ENCODE data around the gene SLC66A2.

SLC66A2 gene

GRCh38 chr18:79939096-79939495 lies 12.4 kb downstream of the SLC66A2 start:
- peaks cover 47 to 92% (median 83%) of the 10 kb centered on the region in 4 experiments for H3K36me3 ChIP-seq (ENCODE audit: control insufficient read depth in 4 of 4, insufficient read depth in 4 of 4, low read length in 3 of 4)
- WGBS (ENCODE audit: insufficient coverage), result 100% methylated on average over 5 of the region's 5 CpGs
- H3K9me3 ChIP-seq (ENCODE audit: control extremely low read depth in 1 of 5, control insufficient read depth in 4 of 5, insufficient read depth in 2 of 5, low read depth in 1 of 5, low read length in 4 of 5), result peaks cover 0 to 40% (median 27%) of the 10 kb centered on the region in 5 experiments
- ChIA-PET CTCF (interaction anchor here (1.3 to 3.0 kb wide), 4 partner anchors 9 to 13 kb away, joined by 3 to 9 read pairs (median 6); no protein-coding TSS in a partner anchor), POLR2A (interaction anchor here (0.7 kb wide), 1 partner anchor 687 kb away, joined by 3 read pairs; no protein-coding TSS in a partner anchor)
- H3K27me3 ChIP-seq (replicated peaks in 2 of 5; ENCODE audit: control insufficient read depth in 4 of 5, insufficient read depth in 5 of 5, low read length in 4 of 5), result no peaks in the 10 kb centered on the region
- DNase-seq, result no peak
- no peak overlapping the region for H3K4me3 ChIP-seq (ENCODE audit: control insufficient read depth in 1 of 7, extremely low read depth in 1 of 7, insufficient read depth in 4 of 7, low read depth in 2 of 7, low read length in 6 of 7)
- H3K4me1 ChIP-seq (ENCODE audit: control extremely low read depth in 1 of 4, control insufficient read depth in 4 of 4, insufficient read depth in 4 of 4, low read length in 3 of 4), result peaks cover 0 to 7% (median 5%) of the 10 kb centered on the region in 4 experiments
- no peak overlapping the region for H3K27ac ChIP-seq (ENCODE audit: insufficient read depth in 1 of 2, low read depth in 1 of 2, low read length in 2 of 2, poor library complexity in 1 of 2, severe bottlenecking in 2 of 2)

GRCh38 chr18:79938196-79938595 lies 13.3 kb downstream of the SLC66A2 start:
- no peak overlapping the region for H3K4me3 ChIP-seq (ENCODE audit: control insufficient read depth in 1 of 7, extremely low read depth in 1 of 7, insufficient read depth in 4 of 7, low read depth in 2 of 7, low read length in 6 of 7)
- 98% methylated on average over 9 of the region's 9 CpGs for WGBS (ENCODE audit: insufficient coverage)
- no peaks in the 10 kb centered on the region for H3K27me3 ChIP-seq (replicated peaks in 2 of 5; ENCODE audit: control insufficient read depth in 4 of 5, insufficient read depth in 5 of 5, low read length in 4 of 5)
- H3K4me1 ChIP-seq (ENCODE audit: control extremely low read depth in 1 of 4, control insufficient read depth in 4 of 4, insufficient read depth in 4 of 4, low read length in 3 of 4), result peaks cover 0 to 4% (median 0%) of the 10 kb centered on the region in 4 experiments
- ChIA-PET CTCF (interaction anchor here (3.0 kb wide), 1 partner anchor 12 kb away, joined by 9 read pairs; no protein-coding TSS in a partner anchor), POLR2A (no interaction called here)
- DNase-seq, result no peak
- H3K36me3 ChIP-seq (ENCODE audit: control insufficient read depth in 4 of 4, insufficient read depth in 4 of 4, low read length in 3 of 4), result peaks cover 50 to 96% (median 84%) of the 10 kb centered on the region in 4 experiments
- H3K27ac ChIP-seq (ENCODE audit: insufficient read depth in 1 of 2, low read depth in 1 of 2, low read length in 2 of 2, poor library complexity in 1 of 2, severe bottlenecking in 2 of 2), result no peak overlapping the region
- peaks cover 0 to 47% (median 33%) of the 10 kb centered on the region in 5 experiments for H3K9me3 ChIP-seq (ENCODE audit: control extremely low read depth in 1 of 5, control insufficient read depth in 4 of 5, insufficient read depth in 2 of 5, low read depth in 1 of 5, low read length in 4 of 5)

GRCh38 chr18:79937103-79937860 lies 14.2 kb downstream of the SLC66A2 start:
- peaks cover 2 to 56% (median 33%) of the 10 kb centered on the region in 5 experiments for H3K9me3 ChIP-seq (ENCODE audit: control extremely low read depth in 1 of 5, control insufficient read depth in 4 of 5, insufficient read depth in 2 of 5, low read depth in 1 of 5, low read length in 4 of 5)
- DNase-seq, result no peak
- H3K4me3 ChIP-seq (ENCODE audit: control insufficient read depth in 1 of 7, extremely low read depth in 1 of 7, insufficient read depth in 4 of 7, low read depth in 2 of 7, low read length in 6 of 7), result peak overlapping the region in 1 of 7 experiments; percentile 36
- POLR2A ChIA-PET, result no interaction called here
- peaks cover 47 to 90% (median 75%) of the 10 kb centered on the region in 4 experiments for H3K36me3 ChIP-seq (ENCODE audit: control insufficient read depth in 4 of 4, insufficient read depth in 4 of 4, low read length in 3 of 4)
- no peaks in the 10 kb centered on the region for H3K27me3 ChIP-seq (replicated peaks in 2 of 5; ENCODE audit: control insufficient read depth in 4 of 5, insufficient read depth in 5 of 5, low read length in 4 of 5)
- WGBS (ENCODE audit: insufficient coverage), result 93% methylated on average over 25 of the region's 25 CpGs
- CTCF ChIA-PET, result interaction anchor here (1.0 to 1.4 kb wide), 2 partner anchors 9 to 31 kb away, joined by 3 read pairs; no protein-coding TSS in a partner anchor
- peaks cover 0 to 4% (median 0%) of the 10 kb centered on the region in 4 experiments for H3K4me1 ChIP-seq (ENCODE audit: control extremely low read depth in 1 of 4, control insufficient read depth in 4 of 4, insufficient read depth in 4 of 4, low read length in 3 of 4)
- no peak overlapping the region for H3K27ac ChIP-seq (ENCODE audit: insufficient read depth in 1 of 2, low read depth in 1 of 2, low read length in 2 of 2, poor library complexity in 1 of 2, severe bottlenecking in 2 of 2)

GRCh38 chr18:79936641-79937040 lies 14.8 kb downstream of the SLC66A2 start:
- H3K27ac ChIP-seq (ENCODE audit: insufficient read depth in 1 of 2, low read depth in 1 of 2, low read length in 2 of 2, poor library complexity in 1 of 2, severe bottlenecking in 2 of 2), result no peak overlapping the region
- ChIA-PET POLR2A (no interaction called here), CTCF (interaction anchor here (1.4 kb wide), 1 partner anchor 31 kb away, joined by 3 read pairs; no protein-coding TSS in a partner anchor)
- no peak for DNase-seq
- H3K27me3 ChIP-seq (replicated peaks in 2 of 5; ENCODE audit: control insufficient read depth in 4 of 5, insufficient read depth in 5 of 5, low read length in 4 of 5), result no peaks in the 10 kb centered on the region
- whole genome bisulfite sequencing (ENCODE audit: insufficient coverage), result 98% methylated on average over 6 of the region's 12 CpGs
- peaks cover 0 to 4% (median 0%) of the 10 kb centered on the region in 4 experiments for H3K4me1 ChIP-seq (ENCODE audit: control extremely low read depth in 1 of 4, control insufficient read depth in 4 of 4, insufficient read depth in 4 of 4, low read length in 3 of 4)
- peaks cover 44 to 89% (median 69%) of the 10 kb centered on the region in 4 experiments for H3K36me3 ChIP-seq (ENCODE audit: control insufficient read depth in 4 of 4, insufficient read depth in 4 of 4, low read length in 3 of 4)
- no peak overlapping the region for H3K4me3 ChIP-seq (ENCODE audit: control insufficient read depth in 1 of 7, extremely low read depth in 1 of 7, insufficient read depth in 4 of 7, low read depth in 2 of 7, low read length in 6 of 7)
- H3K9me3 ChIP-seq (ENCODE audit: control extremely low read depth in 1 of 5, control insufficient read depth in 4 of 5, insufficient read depth in 2 of 5, low read depth in 1 of 5, low read length in 4 of 5), result peaks cover 2 to 61% (median 33%) of the 10 kb centered on the region in 5 experiments

- Histone ChIP-seq H3K4me3 (ENCODE audit: control insufficient read depth in 1 of 7, extremely low read depth in 1 of 7, insufficient read depth in 4 of 7, low read depth in 2 of 7, low read length in 6 of 7) (no peak overlapping the region), H3K27ac (ENCODE audit: insufficient read depth in 1 of 2, low read depth in 1 of 2, low read length in 2 of 2, poor library complexity in 1 of 2, severe bottlenecking in 2 of 2) (no peak overlapping the region), H3K9me3 (ENCODE audit: control extremely low read depth in 1 of 5, control insufficient read depth in 4 of 5, insufficient read depth in 2 of 5, low read depth in 1 of 5, low read length in 4 of 5) (peaks cover 4 to 68% (median 33%) of the 10 kb centered on the region in 5 experiments), H3K4me1 (ENCODE audit: control extremely low read depth in 1 of 4, control insufficient read depth in 4 of 4, insufficient read depth in 4 of 4, low read length in 3 of 4) (peaks cover 0 to 4% (median 0%) of the 10 kb centered on the region in 4 experiments), H3K36me3 (ENCODE audit: control insufficient read depth in 4 of 4, insufficient read depth in 4 of 4, low read length in 3 of 4) (peaks cover 41 to 88% (median 66%) of the 10 kb centered on the region in 4 experiments), H3K27me3 (replicated peaks in 2 of 5; ENCODE audit: control insufficient read depth in 4 of 5, insufficient read depth in 5 of 5, low read length in 4 of 5) (no peaks in the 10 kb centered on the region)
- CTCF ChIA-PET, result no interaction called here
- no peak for DNase-seq
- POLR2A ChIA-PET, result no interaction called here
- 98% methylated on average over 6 of the region's 6 CpGs for WGBS (ENCODE audit: insufficient coverage)
These were observed 15.5 kb downstream of the SLC66A2 start for GRCh38 chr18:79935925-79936324.

GRCh38 chr18:79935499-79935898 lies 16.0 kb downstream of the SLC66A2 start:
- Histone ChIP-seq H3K4me3 (ENCODE audit: control insufficient read depth in 1 of 7, extremely low read depth in 1 of 7, insufficient read depth in 4 of 7, low read depth in 2 of 7, low read length in 6 of 7) (no peak overlapping the region), H3K4me1 (ENCODE audit: control extremely low read depth in 1 of 4, control insufficient read depth in 4 of 4, insufficient read depth in 4 of 4, low read length in 3 of 4) (peaks cover 0 to 4% (median 0%) of the 10 kb centered on the region in 4 experiments), H3K9me3 (ENCODE audit: control extremely low read depth in 1 of 5, control insufficient read depth in 4 of 5, insufficient read depth in 2 of 5, low read depth in 1 of 5, low read length in 4 of 5) (peaks cover 4 to 69% (median 33%) of the 10 kb centered on the region in 5 experiments), H3K36me3 (ENCODE audit: control insufficient read depth in 4 of 4, insufficient read depth in 4 of 4, low read length in 3 of 4) (peaks cover 41 to 87% (median 63%) of the 10 kb centered on the region in 4 experiments), H3K27ac (ENCODE audit: insufficient read depth in 1 of 2, low read depth in 1 of 2, low read length in 2 of 2, poor library complexity in 1 of 2, severe bottlenecking in 2 of 2) (no peak overlapping the region), H3K27me3 (replicated peaks in 2 of 5; ENCODE audit: control insufficient read depth in 4 of 5, insufficient read depth in 5 of 5, low read length in 4 of 5) (no peaks in the 10 kb centered on the region)
- POLR2A ChIA-PET, result interaction anchor here (0.6 kb wide), 1 partner anchor 11 kb away, joined by 4 read pairs; no protein-coding TSS in a partner anchor
- DNase-seq, result peak in 1 of 3 donors; percentile 40
- CTCF ChIA-PET, result interaction anchor here (1.2 kb wide), 2 partner anchors 22 kb away, joined by 3 read pairs; no protein-coding TSS in a partner anchor
- WGBS (ENCODE audit: insufficient coverage), result 100% methylated on average over 3 of the region's 3 CpGs

Measured in common myeloid progenitor, CD34-positive (primary cell).